GM12874 (cell line): ENCODE results near the gene NSRP1.

Source experiments
- TF ChIP-seq, protein P1 (sequence below): IDR thresholded peaks from 2 replicates; pipeline ENCODE4 v1.5.1; 2011; ENCODE audit warnings: low read depth, mild to moderate bottlenecking, control low read depth, low read length, moderate library complexity; ENCODE audit not compliant: insufficient read depth

The NSRP1 gene

DNA sequence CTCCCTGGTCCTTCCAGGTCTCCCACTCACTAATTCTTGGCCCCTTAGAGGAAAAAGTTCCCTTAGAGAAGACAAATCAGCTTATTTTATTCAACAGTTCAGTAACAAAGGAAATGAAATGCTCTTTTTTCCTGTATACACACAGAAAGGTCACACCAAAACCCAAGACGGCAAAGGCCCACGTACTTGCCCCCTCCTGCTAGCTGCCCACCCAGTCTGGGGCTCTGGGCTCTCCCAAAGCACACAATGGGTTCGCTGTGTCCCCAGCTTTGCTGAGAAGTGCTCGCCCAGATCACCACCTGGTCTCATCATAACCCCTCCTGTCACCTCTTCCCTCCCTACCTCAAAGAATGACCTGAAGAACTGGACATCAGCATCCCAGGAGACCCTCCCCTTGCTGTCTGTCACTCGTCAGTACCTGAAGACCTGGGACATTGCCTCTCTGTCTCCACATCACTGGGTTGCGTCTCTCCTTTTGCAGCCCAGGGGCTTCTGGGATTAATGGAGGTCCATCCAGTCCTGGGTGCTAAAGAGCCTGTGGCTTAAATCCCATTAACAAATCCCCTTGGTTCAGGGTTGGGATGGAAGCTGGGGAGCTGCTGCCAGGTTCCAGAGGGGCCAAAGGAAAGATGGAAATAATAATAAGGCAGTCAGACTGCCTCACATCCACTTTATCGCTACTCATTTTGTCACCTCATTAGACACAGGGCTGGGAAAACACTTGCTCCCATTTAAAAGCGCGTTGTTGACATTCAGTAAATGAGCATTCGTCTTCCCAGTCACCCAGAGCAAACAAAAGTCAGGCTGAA is 115.6 kb downstream of the NSRP1 start:
- TF ChIP-seq, protein P1, sequence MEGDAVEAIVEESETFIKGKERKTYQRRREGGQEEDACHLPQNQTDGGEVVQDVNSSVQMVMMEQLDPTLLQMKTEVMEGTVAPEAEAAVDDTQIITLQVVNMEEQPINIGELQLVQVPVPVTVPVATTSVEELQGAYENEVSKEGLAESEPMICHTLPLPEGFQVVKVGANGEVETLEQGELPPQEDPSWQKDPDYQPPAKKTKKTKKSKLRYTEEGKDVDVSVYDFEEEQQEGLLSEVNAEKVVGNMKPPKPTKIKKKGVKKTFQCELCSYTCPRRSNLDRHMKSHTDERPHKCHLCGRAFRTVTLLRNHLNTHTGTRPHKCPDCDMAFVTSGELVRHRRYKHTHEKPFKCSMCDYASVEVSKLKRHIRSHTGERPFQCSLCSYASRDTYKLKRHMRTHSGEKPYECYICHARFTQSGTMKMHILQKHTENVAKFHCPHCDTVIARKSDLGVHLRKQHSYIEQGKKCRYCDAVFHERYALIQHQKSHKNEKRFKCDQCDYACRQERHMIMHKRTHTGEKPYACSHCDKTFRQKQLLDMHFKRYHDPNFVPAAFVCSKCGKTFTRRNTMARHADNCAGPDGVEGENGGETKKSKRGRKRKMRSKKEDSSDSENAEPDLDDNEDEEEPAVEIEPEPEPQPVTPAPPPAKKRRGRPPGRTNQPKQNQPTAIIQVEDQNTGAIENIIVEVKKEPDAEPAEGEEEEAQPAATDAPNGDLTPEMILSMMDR = no peak

DNA sequence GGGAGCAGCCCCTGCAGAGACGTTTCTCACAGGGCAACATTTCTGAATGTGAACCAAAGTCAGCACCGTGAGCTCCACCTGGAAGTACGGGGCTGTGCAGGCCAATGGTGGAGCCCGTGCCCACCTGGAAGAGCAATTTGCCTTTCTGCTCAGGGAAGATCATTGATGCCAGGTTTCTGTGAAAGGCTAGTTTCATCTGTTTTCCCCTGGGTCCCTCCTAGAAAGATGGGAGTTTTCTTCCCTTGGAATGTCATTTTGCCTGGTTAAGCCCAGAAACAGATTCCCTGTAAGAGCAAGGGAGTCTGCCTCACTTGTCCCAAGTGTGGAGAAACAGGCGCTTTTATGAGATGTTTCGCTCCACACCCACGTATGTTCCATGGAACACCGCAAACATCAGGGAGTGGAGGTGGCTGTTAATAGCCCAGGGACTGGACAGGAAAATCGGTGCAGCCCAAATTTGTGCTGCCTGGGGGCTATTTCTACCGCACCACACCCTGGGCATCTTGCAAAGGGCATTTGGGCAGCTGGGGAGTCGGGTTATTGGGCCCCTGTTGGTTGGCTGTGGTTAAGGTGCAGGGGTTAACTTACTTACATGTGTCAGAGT is 116.3 kb downstream of the NSRP1 start:
- TF ChIP-seq, protein P1 = no peak

DNA sequence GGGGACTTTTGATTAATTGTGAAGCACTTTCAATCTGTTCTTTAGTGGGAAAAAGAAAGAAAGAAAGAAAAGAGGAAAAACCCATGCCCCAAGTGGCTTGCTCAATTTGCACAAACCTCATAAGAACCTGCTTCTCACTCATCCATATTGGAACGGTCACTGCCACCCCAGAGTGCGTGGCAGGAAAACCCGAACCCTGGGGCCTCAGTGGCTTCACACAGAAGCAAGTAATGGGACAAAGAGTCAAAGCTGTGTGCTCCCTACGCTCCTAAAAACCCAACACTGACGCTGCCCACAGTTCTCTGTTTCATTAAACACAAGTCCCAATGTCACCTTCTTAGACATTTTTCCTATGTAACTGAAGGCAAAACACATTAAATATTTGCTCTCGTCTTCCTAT is 117.7 kb downstream of the NSRP1 start:
- TF ChIP-seq, protein P1 = no peak

DNA sequence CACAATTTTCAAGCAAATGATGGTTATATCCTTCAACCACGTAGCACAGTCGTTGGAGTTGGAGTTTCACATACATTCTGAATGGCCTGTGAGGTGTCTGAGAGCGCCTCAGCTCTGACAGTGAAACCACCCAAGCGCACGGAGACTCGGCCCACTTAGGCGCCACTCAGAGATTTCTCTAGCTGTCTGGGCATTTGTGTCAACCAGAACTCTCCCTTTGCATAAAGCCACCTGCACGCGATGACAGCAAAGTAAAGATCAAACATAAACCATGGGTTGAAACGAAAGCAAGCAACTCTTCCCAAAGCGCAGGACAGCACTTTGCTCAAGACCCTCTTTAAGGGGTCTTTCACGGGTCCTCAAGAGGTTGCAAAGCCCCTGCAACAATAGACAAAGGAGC is 118.3 kb downstream of the NSRP1 start:
- TF ChIP-seq, protein P1 = no peak

DNA sequence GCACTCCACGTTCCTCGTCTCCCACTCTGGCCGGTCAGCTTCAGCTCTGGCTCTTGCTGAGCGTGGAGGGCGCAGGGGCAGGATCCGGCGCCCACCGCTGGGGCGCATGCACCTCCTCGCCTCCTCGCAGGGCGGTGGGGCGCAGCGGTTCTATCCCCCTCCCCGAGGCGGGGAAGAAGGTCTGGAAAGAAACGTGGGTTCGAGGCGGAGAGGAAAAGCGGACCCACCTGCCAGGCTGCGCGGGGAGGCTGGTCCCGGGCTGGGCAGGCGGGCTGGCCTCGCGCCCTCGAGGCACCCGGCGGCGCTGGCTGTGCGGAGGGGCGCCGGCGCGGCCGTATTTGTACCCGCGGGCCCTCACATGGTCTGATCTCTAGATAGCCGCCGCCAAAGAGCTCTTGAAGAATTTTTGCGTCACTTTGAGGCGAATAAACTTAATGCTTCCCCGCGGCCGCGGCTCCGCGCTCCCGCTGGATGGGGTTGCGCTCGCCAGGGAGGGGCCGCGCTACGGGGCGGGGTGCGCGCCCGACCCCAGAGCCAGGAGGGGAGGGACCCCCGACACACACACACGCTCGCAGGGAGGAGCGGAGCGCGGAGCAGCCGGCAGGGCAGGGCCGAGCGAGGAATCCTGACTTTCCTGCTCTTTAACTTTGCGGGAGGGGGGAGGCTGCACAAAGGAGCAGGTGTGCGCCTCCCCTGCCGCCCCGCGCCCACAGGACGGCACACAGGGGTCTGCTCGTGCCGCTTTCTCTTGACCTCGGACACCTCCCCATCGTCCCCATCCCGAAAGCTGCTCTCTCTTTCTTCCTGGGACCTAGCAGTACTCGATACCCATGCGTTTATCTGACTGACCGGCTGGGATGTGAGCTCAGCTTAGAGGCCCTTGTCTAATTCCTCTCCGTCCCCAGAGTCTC is 119.0 kb downstream of the NSRP1 start, which contains the start of gene SLC6A4:
Gene SLC6A4 (minus strand): TSS at position 312 of the 911 bp plus-strand sequence. CDS start 13,739 bp downstream, outside the sequence.
- TF ChIP-seq, protein P1 = no peak
